Gastrocnemius medialis (tissue), 4 donors: ENCODE data around the gene RABIF.
"Not testable (repeated sequence)": the region's sequence is repeated elsewhere in the genome, so short reads cannot be mapped to it uniquely, and the experiment has no call there.

Experiments used
- POLR2A ChIP-seq, 2 donors: fragments of 450-650 bp; IDR thresholded peaks; one replicate each; pipeline ENCODE4 v1.6.1; 2017; ENCODE audit warnings: antibody characterized with exemption in 2 of 2, mild to moderate bottlenecking in 2 of 2, moderate library complexity in 2 of 2
- TF ChIP-seq, protein P1 (sequence below), 5 experiments: fragments of 450-650 bp in 3 of 5; fragments of 200-600 bp in 2 of 5; sonication (generic) in 2 of 5; IDR thresholded peaks in 4 of 5; conservative IDR thresholded peaks in 1 of 5; 1 replicate in 4 of 5; 2 replicates in 1 of 5; pipeline ENCODE4 v1.5.1; 2016 to 2019; ENCODE audit warnings: antibody characterized with exemption in 5 of 5, mild to moderate bottlenecking in 3 of 5, moderate library complexity in 3 of 5

DNA sequence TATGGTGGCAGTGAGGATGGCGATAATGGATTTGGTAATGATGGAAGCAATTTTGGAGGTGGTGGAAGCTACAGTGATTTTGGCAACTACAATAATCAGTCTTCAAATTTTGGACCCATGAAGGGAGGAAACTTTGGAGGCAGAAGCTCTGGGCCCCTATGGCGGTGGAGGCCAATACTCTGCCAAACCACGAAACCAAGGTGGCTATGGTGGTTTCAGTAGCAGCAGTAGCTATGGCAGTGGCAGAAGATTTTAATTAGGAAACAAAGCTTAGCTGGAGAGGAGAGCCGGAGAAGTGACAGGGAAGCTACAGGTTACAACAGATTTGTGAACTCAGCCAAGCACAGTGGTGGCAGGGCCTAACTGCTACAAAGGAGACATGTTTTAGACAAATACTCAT is 23.5 kb upstream of the RABIF start:
- TF ChIP-seq, protein P1, sequence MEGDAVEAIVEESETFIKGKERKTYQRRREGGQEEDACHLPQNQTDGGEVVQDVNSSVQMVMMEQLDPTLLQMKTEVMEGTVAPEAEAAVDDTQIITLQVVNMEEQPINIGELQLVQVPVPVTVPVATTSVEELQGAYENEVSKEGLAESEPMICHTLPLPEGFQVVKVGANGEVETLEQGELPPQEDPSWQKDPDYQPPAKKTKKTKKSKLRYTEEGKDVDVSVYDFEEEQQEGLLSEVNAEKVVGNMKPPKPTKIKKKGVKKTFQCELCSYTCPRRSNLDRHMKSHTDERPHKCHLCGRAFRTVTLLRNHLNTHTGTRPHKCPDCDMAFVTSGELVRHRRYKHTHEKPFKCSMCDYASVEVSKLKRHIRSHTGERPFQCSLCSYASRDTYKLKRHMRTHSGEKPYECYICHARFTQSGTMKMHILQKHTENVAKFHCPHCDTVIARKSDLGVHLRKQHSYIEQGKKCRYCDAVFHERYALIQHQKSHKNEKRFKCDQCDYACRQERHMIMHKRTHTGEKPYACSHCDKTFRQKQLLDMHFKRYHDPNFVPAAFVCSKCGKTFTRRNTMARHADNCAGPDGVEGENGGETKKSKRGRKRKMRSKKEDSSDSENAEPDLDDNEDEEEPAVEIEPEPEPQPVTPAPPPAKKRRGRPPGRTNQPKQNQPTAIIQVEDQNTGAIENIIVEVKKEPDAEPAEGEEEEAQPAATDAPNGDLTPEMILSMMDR (IDR thresholded peaks at IDR 0.05 in 4 of 5, conservative IDR thresholded peaks at IDR 0.05 in 1 of 5), result not testable (repeated sequence)
- TF ChIP-seq POLR2A (IDR thresholded peaks at IDR 0.05), result not testable (repeated sequence)
